ENCODE measurements around the gene FBXW7. TPM values are rescaled to one million over a fixed set of nuclear protein-coding genes. Genes with fewer than 3 reads are reported as not detected.

Gene FBXW7
- total RNA-seq: 44.6 and 45.1 TPM in 2 replicates

GRCh38 chr4:152535903-152536544, at the start of gene FBXW7:
FBXW7 (minus strand) TSS chr4:152536092; CDS start chr4:152411803, 124,289 bp downstream.

Other genes starting within 250 kb of the FBXW7 start
- gene TMEM154, start 143.9 kb upstream of the FBXW7 start, total RNA-seq: 0.33 and 1.7 TPM in 2 replicates
- 0.26 and 0.43 TPM in 2 replicates for gene TIGD4, start 243.6 kb upstream of the FBXW7 start, total RNA-seq
- gene ARFIP1, start 243.9 kb upstream of the FBXW7 start, total RNA-seq: 33.5 and 45.5 TPM in 2 replicates